Activated CD4-positive, alpha-beta T cell treated with anti-CD3 and anti-CD28 coated beads for 48 hours (primary cell): ENCODE data around the gene KCNA1.
"Not testable (repeated sequence)": the region's sequence is repeated elsewhere in the genome, so short reads cannot be mapped to it uniquely, and the experiment has no call there.

Source experiments
- DNase-seq: peaks from one replicate; pipeline ENCODE4 v3.0.0-alpha.2; 2020

KCNA1 gene

GRCh38 chr12:4909734-4910501 lies at the start of gene KCNA1:
Gene KCNA1 (plus strand): TSS chr12:4909905. CDS start chr12:4911379, 1,474 bp downstream.
- peak; percentile 19 for DNase-seq

- DNase-seq, result no peak
These were observed 49.0 kb upstream of the KCNA1 start for GRCh38 chr12:4860741-4861140.

- no peak for DNase-seq
These were observed 46.9 kb upstream of the KCNA1 start for GRCh38 chr12:4862809-4863208.

- no peak for DNase-seq
These were observed 45.1 kb upstream of the KCNA1 start for GRCh38 chr12:4864575-4864974.

- DNase-seq, result no peak
These were observed 44.5 kb upstream of the KCNA1 start for GRCh38 chr12:4865246-4865645.

GRCh38 chr12:4866299-4866698 lies 43.4 kb upstream of the KCNA1 start:
- no peak for DNase-seq

GRCh38 chr12:4867384-4867783 lies 42.3 kb upstream of the KCNA1 start:
- no peak for DNase-seq

GRCh38 chr12:4870423-4870822 lies 39.3 kb upstream of the KCNA1 start:
- DNase-seq, result no peak

- no peak for DNase-seq
These were observed 38.2 kb upstream of the KCNA1 start for GRCh38 chr12:4871514-4871913.

GRCh38 chr12:4873947-4874346 lies 35.8 kb upstream of the KCNA1 start:
- DNase-seq, result no peak

GRCh38 chr12:4874671-4875070 lies 35.0 kb upstream of the KCNA1 start:
- no peak for DNase-seq

GRCh38 chr12:4879481-4879880 lies 30.2 kb upstream of the KCNA1 start:
- not testable (repeated sequence) for DNase-seq

GRCh38 chr12:4881266-4882064 lies 28.2 kb upstream of the KCNA1 start:
- no peak for DNase-seq

- no peak for DNase-seq
These were observed 17.8 kb upstream of the KCNA1 start for GRCh38 chr12:4891866-4892265.

- DNase-seq, result no peak
These were observed 17.3 kb upstream of the KCNA1 start for GRCh38 chr12:4892418-4892817.

- DNase-seq, result no peak
These were observed 15.7 kb upstream of the KCNA1 start for GRCh38 chr12:4894019-4894418.

GRCh38 chr12:4899364-4899763 lies 10.3 kb upstream of the KCNA1 start:
- no peak for DNase-seq

- no peak for DNase-seq
These were observed 9.4 kb upstream of the KCNA1 start for GRCh38 chr12:4900327-4900726.

- no peak for DNase-seq
These were observed 4.4 kb upstream of the KCNA1 start for GRCh38 chr12:4905316-4905715.

GRCh38 chr12:4908684-4909409 lies 858 bp upstream of the KCNA1 start:
- peak; percentile 25 for DNase-seq

- no peak for DNase-seq
These were observed 333 bp upstream of the KCNA1 start for GRCh38 chr12:4909410-4909733.

- peak; percentile 20 for DNase-seq
These were observed 1.0 kb downstream of the KCNA1 start for GRCh38 chr12:4910502-4911315.
